ENCODE data around the gene NSMF. TPM values are rescaled to one million over a fixed set of nuclear protein-coding genes. Genes with fewer than 3 reads are reported as not detected.

The NSMF gene
- total and polyA plus RNA-seq, 2 of the 4 experiments (the other 2 are of a cell fraction), result 7.7 to 40.9 TPM

GRCh38 chr9:137499416-137499815 is 40.3 kb upstream of the NSMF start:
- Histone ChIP-seq H3K36me3 (ENCODE audit: control insufficient read depth, insufficient read depth, low read length) (no peaks in the 10 kb centered on the region), H2BK5ac (ENCODE audit: low read depth, low read length, poor library complexity, severe bottlenecking) (no peak overlapping the region), H2AK5ac (ENCODE audit: low read depth, low read length) (no peak overlapping the region), H3K4ac (ENCODE audit: low read depth, low read length) (no peak overlapping the region), H3K4me2 (ENCODE audit: low read depth, low read length) (no peak overlapping the region), H3K56ac (ENCODE audit: extremely low read depth, insufficient read depth, low read length) (no peak overlapping the region), H3K23ac (ENCODE audit: low read depth, low read length) (no peak overlapping the region), H2BK20ac (ENCODE audit: low read depth, low read length) (no peak overlapping the region), H4K20me1 (ENCODE audit: insufficient read depth, low read length) (no peaks in the 10 kb centered on the region), H3K79me1 (ENCODE audit: low read depth in 1 of 2, low read length in 2 of 2) (no peaks in the 10 kb centered on the region), H3K9me1 (ENCODE audit: insufficient read depth, low read length) (no peaks in the 10 kb centered on the region), H3K18ac (ENCODE audit: low read depth, low read length) (no peak overlapping the region), H3K4me1 (ENCODE audit: control insufficient read depth, insufficient read depth, low read length) (no peaks in the 10 kb centered on the region), H4K5ac (ENCODE audit: low read depth, low read length) (no peak overlapping the region), H2AFZ (replicated peaks; ENCODE audit: low read length, poor library complexity) (no peak overlapping the region), H3K9me3 (ENCODE audit: control insufficient read depth, insufficient read depth, low read length) (no peaks in the 10 kb centered on the region), H2BK120ac (ENCODE audit: low read depth, low read length) (no peak overlapping the region), H3K9ac (ENCODE audit: low read depth, low read length) (no peak overlapping the region), H4K91ac (ENCODE audit: insufficient read depth, low read depth, low read length) (no peak overlapping the region), H3K4me3 (ENCODE audit: insufficient read depth, low read depth, low read length) (no peak overlapping the region), H3K14ac (replicated peaks; ENCODE audit: low read depth, low read length) (no peak overlapping the region), H4K8ac (ENCODE audit: low read depth in 2 of 2, low read length in 2 of 2) (no peak overlapping the region), H3K27me3 (ENCODE audit: control insufficient read depth, insufficient read depth, low read length) (peaks cover 2% of the 10 kb centered on the region; the same call in 1 of the 2 replicates), H2AK9ac (replicated peaks; ENCODE audit: low read depth, low read length, poor library complexity) (no peak overlapping the region), H2BK15ac (ENCODE audit: low read depth, low read length) (no peak overlapping the region), H3K27ac (ENCODE audit: insufficient read depth, low read length) (no peak overlapping the region)
- ATAC-seq (ENCODE audit: low read depth) (no peak), DNase-seq (no peak)
- in situ Hi-C loops (cut with MboI; ENCODE audit: low sequenced_read_pairs) (no loop called here), dilution Hi-C loops (cut with HindIII; ENCODE audit: low sequenced_read_pairs, unreplicated experiment) (no loop called here), intact Hi-C loops (cut with micrococcal nuclease) (no loop called here)
- 79% methylated on average over 3 of the region's 16 CpGs; no CpG with 5 or more reads in 1 of the 2 experiments for WGBS, 2 experiments (ENCODE audit: extremely low coverage in 2 of 2, insufficient read length in 1 of 2)
- ChIA-PET POLR2A (ENCODE audit: unreplicated experiment) (no interaction called here), CTCF (interaction anchor here (0.7 kb wide), 1 partner anchor 20 kb away, joined by 6 read pairs; no protein-coding TSS in a partner anchor)
- BruUV-seq (replicated peaks), result no TSS peak
- TF ChIP-seq ELK1 (IDR thresholded peaks at IDR 0.05; ENCODE audit: borderline replicate concordance, low read depth, low read length) (no peak), FOS (IDR thresholded peaks at IDR 0.05; ENCODE audit: low read depth, low read length) (no peak), NFE2L2 (IDR thresholded peaks at IDR 0.05; ENCODE audit: low read depth, low read length) (no peak), USF2 (IDR thresholded peaks at IDR 0.05; ENCODE audit: low read depth, low read length) (no peak), SMC3 (IDR thresholded peaks at IDR 0.05; ENCODE audit: low read depth, low read length) (no peak)

All from IMR-90 (cell line).